ENCODE results near the gene ABCB8.
"Not testable (repeated sequence)": the region's sequence is repeated elsewhere in the genome, so short reads cannot be mapped to it uniquely, and the experiment has no call there.

The ABCB8 gene

DNA sequence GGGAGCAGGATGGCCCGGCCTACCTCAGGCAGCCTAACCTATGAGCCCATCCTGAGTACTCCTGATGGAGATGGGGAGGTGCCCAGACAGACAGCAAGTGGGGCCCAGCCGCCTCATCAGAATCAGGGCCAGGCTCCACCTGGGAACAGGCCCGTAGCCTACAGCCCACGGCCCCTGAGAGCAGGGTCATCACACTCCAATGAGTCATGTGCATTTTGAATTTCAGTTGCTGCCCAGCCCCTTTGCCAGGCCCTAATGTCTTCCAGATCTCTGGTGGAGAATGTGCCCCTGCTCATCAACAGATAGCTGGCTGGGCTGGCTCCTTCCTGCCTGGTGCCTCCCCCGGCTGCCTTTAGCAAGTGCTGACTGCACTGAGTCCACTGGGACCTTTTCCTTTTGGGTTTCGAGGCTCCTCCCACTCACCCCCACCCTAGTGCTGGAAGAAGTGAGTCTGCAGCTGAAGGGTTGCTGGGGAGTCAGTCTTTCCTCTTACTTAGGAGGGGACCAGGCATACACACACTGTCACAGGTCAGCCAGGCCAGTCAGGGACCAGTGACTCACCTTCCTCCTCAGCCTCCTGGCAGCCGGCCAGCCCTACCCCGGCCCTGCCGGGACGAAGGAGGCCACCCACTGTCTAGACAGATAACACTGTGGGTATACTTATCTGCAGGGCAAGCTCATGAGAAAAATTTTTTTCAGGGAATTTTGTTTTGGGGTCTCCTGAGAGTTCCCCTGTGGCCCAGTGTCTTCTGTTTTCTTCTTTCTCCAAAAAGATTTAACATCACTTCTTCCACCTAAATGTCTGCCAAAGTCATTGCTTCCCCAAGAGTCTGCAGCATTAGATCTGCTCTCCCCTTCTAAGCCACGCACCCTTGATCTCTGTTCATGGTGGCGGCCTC, 10.9 kb downstream of the ABCB8 start:
- peak; percentile 67 for DNase-seq

DNA sequence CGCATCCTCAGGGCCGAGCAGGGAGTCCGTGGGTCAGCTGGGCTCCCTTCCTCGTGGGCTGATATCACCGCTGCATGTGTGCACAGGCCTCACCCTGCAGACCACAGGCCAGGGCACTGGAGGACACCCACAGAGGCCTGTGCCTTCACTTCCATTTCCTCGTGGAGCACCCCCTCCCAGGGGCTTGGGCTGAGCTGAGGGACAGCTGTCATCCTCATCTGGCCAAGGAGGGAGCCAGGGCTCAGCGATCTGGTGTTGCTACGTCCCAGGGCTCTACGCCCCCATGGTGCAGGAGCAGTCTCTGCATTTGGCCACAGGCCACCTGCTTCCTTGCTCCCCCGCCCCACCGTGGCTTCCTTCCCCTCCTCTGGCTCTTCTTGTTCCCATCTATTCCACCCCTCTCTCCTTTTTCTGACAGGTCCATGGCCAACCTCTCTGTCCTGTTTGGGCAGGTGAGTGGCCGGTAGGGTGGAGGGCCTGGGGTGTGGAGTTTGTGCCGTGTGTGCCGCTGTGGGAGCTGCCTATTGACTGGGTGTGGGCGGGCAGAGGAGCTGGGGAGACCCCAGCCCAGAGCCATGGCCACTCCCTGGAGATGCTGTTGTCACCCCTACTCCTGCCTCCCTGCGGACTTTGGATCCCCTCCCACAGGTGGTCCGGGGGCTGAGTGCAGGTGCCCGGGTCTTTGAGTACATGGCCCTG, 11.7 kb downstream of the ABCB8 start:
- no peak for DNase-seq

GRCh38 chr7:151040616-151041375, 12.5 kb downstream of the ABCB8 start:
- no peak for DNase-seq

GRCh38 chr7:151043449-151043848, 15.2 kb downstream of the ABCB8 start:
- not testable (repeated sequence) for DNase-seq

DNA sequence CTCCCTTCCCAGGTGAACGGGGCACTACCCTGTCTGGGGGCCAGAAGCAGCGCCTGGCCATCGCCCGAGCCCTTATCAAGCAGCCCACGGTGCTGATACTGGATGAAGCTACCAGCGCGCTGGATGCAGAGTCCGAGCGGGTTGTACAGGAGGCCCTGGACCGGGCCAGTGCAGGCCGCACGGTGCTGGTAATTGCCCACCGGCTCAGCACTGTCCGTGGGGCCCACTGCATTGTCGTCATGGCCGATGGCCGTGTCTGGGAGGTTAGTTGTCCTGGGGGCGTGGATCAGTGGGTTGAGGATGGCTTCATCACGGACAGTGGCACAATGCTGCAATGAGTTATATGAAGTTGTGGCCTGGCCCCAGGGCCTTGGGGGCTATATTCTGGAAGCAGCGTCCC, 15.7 kb downstream of the ABCB8 start:
- DNase-seq: no peak

DNA sequence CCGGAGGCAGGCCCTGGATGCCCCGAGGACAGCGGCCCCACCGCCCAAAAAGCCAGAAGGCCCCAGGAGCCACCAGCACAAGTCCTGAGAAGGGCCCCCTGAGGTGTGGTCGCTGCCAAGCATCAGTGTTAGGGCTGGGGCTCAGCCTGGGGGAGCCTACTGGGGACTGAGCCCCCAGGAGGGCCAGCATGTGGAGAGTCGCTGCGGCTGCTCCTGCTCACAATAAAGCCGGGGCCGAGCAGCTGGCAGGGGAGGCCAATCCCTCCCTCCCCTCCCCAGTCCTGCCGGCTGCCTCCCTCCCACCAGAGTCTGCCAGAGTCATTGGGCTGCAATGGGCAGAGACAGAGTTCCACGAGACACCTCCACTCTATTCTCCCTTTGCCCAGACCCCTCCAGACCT, 17.0 kb downstream of the ABCB8 start:
- no peak for DNase-seq

DNA sequence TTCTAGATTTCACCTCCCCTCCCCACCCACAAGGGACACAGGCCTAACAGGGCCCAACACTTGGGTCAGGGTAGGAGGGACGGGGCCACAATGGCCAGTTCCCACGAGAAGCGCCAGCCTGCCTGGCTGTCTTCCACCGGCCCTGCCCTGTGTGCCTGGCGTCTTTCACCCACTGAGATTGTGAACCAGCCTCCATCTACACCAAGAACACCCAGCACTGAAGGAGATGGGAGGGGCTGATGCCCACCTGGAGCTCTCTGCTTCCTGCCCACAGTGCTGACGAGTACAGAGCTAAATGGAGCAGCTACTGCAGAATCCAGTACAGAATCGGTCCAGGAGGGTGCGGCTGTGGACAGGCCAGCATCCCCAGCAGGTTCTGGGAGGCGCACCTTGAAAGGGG, 17.7 kb downstream of the ABCB8 start:
- no peak for DNase-seq

DNA sequence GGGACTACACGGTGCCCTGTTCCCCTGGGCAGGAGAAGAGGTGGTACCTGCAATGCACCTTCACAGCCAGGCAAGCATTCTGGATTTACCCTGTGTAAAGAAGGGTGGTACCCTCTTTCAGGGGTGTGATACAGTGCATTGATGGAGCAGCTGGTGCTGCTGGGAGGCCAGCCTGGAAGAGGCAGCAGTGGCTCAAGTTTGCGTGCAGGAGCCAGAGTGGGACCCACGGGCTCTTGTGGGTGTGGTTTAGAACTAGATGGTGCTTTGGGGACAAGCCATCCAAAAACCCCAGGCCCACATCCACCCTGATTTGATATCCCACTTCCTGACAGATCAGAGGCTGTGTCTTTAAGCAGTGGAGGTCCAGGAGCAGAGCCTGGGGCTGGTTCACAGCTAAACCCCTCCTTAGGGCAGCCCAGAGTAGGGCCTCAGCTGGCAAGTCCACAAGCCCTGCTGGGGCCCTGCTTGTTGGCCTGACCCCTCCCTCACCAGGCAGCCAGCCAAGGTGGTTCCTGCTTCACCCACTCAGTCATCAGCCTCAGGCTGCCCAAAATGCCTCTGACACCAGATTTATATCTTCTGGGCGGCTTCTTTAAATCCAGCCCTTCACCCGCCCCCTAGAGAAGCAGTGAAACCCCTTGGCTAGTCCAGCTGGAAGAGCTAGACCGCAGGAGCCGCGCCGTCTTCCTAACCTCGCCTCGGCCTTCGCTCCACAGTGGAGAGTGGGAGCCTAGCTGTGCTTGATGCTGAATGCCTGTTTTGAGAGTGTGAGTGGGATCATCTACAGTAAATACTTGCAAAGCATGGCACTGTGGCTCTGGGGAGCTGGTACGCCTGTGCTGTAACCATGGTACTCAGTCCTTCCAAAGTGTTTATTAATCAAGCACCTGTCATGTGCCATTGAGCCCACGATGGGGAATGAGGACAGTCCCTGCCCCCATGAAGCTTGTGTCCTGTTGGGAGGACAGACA, 18.6 kb downstream of the ABCB8 start:
- DNase-seq: no peak

GRCh38 chr7:151047976-151048815, 19.9 kb downstream of the ABCB8 start, which contains the start of gene ASIC3:
TSS of gene ASIC3 (plus strand) at chr7:151048531. CDS start at chr7:151048886, 355 bp downstream.
- no peak for DNase-seq

DNA sequence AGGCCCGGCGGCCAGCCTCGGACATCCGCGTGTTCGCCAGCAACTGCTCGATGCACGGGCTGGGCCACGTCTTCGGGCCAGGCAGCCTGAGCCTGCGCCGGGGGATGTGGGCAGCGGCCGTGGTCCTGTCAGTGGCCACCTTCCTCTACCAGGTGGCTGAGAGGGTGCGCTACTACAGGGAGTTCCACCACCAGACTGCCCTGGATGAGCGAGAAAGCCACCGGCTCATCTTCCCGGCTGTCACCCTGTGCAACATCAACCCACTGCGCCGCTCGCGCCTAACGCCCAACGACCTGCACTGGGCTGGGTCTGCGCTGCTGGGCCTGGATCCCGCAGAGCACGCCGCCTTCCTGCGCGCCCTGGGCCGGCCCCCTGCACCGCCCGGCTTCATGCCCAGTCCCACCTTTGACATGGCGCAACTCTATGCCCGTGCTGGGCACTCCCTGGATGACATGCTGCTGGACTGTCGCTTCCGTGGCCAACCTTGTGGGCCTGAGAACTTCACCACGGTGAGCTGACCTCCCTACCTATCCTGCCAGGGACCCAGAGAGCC, 20.7 kb downstream of the ABCB8 start:
- DNase-seq: no peak

- peak; percentile 50 for DNase-seq
These were observed 22.9 kb downstream of the ABCB8 start for GRCh38 chr7:151051108-151051507.

DNA sequence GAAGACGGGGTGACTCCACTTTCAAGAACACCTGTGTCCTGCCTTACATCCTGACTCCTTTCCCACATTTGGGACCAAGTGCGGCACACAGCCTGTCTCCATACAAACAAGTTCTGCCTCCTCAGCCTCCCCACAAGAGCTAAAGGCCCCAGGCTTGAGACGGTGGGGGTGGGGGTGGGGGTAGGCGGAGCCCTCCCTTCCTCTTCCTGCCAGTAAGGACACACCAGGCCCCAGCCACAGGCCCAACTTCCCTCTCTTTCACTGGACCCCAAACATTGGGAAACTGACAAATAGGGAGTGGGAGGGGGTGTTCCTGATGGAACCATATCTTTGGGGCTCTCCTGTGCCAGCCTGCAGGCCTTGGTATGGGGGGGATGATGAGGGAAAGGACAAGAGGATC, 24.8 kb downstream of the ABCB8 start:
- peak; percentile 5 for DNase-seq

DNA sequence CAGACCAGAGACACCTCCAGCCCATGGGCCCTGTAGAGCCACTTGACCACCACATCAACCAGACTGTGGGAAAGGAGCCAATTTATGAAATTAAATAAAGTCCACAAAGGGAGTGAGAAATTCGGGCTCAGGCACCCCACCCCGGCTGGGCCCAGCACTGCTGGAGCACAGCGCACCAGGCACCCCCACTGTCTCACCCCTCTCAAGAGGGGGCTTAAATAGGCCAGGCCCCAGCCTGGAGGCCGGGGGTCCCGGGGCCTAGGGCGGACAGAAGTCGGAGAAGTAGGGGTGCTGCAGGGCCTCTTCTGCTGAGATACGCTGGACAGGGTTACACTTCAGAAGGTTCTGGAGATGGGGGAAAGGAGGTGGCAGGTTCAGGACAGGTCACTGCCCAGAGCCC, 25.5 kb downstream of the ABCB8 start:
- DNase-seq: no peak

GRCh38 chr7:151056283-151056665, 28.0 kb downstream of the ABCB8 start:
- DNase-seq: no peak

- DNase-seq: no peak
These were observed 28.6 kb downstream of the ABCB8 start for GRCh38 chr7:151056666-151057505.

DNA sequence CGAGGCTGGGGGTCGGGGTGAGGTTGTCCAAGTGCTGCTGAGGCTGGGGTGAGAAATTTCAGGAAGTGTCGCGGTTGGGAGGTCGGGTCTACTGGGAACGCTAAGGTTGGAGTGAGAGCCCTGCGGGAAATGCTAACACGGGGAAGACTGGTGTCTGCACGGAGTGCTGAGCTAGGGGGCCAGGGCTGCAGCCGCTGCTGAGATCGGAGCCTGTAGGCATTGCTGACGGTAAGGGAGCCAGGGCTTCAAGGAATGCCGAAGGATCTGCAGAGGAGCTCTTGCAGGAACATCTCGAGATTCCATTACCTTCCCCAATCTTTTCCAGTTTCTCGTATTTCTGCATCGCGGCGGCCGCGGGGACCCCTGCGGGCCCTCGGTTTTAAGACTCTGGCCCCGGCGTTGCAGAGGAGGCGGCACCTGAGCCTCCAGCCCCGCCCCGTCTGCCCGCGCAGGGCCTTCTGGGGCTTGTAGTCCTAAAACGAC, 29.3 kb downstream of the ABCB8 start, which contains the start of gene CDK5:
Gene CDK5 (minus strand): TSS at position 392 of the 483 bp plus-strand sequence. CDS start 49 bp downstream, at position 343.
- DNase-seq: no peak

- peak; percentile 98 for DNase-seq
These were observed 29.9 kb downstream of the ABCB8 start for GRCh38 chr7:151057989-151058780.

DNA sequence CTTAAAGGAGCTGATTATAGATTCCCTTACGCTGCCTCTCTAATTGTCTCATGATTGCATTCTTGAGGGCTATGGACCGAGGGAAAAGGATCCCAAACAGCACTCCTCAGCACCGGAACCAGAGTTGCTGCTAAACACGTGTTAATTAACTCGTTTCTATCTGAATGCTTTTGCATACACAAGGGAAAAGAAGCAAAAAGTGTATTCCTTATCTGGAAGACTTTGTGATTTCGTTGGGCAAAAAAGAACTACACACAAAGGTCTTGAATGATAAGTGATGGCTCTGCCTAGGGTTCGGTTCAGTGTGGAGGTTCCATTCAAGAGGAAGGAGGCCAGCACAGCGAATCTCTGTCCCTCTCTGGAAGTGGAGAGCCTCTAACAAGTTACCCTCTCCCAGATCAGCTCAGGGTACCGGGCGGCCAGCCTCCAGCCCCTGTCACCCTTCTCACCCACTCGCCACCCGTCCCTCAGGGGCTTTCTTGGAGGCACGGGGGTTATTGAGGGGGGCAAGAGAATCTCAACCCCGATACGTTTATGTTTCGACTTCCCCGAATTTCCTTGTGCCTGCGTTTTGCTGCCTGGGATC, 30.6 kb downstream of the ABCB8 start:
- peak; percentile 24 for DNase-seq
